Pons (tissue), 1 donor: ENCODE data around the gene PRSS56.
"Not testable (repeated sequence)": the region's sequence is repeated elsewhere in the genome, so short reads cannot be mapped to it uniquely, and the experiment has no call there.

Source experiments
- DNase-seq: peaks from one replicate; pipeline ENCODE4 v3.0.0-alpha.2; 2016; ENCODE audit warnings: low spot score

Gene PRSS56

DNA sequence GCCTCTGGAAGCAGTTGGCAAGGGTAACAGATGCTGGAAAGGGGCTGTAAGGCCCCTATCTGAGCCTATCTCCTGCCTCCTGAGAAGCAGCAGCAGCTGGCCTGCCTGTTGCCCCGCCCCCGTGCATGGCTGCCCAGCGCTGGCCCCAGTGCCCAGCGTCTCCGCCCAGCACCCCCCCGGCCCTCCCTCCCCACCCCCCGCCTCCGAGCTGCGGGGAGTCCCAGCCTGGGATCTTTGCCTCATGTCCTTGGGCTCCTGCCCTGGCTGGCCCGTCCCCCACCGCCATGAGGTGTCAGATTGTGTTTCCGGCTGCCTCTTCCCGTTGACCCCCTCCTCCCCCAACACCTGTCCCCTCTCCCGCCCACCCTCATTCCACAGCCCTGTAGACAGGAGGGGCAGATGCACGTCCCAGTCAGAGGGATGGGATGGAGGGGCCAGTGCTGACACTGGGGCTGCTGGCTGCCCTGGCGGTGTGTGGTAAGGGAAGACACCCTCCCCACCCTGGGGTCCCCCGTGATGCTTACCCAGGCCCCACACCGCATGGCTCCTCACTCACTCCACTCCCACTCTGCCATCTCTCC is 5.7 kb downstream of the PRSS56 start, which contains the start of gene CHRND:
Gene CHRND, plus strand, starts transcription at position 370 of the 581 bp plus-strand sequence. Its CDS starts 56 bp downstream, at position 426.
- no peak for DNase-seq

DNA sequence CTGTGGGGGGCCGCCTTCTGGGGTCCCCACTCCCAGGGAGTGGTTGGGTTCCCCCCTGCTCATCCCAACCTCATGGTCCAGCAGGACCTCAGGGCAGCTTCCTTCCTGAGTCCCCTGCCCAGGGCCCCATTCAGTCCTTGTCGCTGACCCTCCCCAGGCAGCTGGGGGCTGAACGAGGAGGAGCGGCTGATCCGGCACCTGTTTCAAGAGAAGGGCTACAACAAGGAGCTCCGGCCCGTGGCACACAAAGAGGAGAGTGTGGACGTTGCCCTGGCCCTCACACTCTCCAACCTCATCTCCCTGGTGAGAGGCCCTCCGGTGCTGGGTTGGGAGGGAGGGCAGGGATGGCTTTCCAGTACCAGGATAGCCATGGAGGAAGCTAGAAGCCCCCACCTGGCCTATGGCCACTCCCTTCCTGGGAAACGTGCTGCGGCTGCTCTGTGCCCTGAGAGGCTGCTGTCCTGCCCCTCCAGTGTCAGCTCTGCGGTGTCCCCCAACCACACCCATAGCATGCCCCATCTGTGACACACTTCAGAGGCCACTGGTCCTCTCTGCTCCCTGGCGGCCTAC is 6.3 kb downstream of the PRSS56 start:
- DNase-seq: no peak

DNA sequence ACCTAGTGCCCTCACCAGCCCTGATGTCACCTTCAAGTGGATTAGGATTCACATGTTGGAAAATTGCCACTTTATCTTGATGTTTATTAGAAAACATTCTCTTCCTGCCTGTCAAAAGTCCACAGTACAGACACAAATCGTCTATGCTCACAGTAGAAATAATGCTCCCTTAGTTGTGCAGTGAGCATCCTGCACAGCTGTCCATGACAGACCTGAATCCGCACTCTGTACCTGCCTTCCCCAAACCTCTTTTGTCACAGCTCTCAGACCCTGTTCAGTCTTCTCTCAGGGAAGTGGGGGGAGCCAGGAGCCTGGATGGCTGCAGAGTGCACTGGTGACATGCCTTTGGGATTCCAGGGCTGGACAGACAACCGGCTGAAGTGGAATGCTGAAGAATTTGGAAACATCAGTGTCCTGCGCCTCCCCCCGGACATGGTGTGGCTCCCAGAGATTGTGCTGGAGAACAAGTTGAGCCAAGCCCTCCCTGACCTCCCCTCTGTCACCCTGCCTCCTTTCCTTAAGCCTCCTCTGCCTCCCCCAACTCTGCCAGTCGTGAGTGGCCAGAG is 7.8 kb downstream of the PRSS56 start:
- DNase-seq: no peak

DNA sequence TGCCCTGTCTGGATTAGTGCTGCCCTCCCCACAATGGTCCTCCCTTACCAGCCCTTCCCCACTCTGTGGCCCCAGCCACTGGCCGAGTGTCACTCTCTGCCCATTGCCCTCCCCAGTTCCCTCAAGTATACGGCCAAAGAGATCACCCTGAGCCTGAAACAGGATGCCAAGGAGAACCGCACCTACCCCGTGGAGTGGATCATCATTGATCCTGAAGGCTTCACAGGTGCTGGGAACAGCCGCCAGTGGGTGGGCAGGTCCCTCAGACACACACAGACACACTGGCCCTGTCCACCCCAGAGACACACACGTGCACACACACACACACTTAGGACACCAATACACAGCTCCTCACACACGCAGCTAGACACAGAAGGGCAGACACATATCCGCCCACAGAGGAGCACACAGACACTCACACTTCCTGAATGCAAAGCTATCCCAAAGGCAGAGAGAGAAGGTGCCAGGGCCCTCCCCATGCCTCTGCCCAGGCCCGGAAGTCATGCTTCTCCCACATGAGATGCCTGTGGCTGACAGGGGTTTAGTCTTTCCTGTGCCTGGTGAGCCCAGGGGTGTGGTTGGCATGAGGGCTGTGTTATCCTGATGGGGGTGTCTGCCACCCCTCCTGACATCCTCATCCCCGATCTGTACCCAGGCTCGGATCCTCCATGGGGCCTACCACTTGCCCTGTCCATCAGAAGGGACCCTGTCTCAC is 8.7 kb downstream of the PRSS56 start:
- DNase-seq: peak; percentile 32

DNA sequence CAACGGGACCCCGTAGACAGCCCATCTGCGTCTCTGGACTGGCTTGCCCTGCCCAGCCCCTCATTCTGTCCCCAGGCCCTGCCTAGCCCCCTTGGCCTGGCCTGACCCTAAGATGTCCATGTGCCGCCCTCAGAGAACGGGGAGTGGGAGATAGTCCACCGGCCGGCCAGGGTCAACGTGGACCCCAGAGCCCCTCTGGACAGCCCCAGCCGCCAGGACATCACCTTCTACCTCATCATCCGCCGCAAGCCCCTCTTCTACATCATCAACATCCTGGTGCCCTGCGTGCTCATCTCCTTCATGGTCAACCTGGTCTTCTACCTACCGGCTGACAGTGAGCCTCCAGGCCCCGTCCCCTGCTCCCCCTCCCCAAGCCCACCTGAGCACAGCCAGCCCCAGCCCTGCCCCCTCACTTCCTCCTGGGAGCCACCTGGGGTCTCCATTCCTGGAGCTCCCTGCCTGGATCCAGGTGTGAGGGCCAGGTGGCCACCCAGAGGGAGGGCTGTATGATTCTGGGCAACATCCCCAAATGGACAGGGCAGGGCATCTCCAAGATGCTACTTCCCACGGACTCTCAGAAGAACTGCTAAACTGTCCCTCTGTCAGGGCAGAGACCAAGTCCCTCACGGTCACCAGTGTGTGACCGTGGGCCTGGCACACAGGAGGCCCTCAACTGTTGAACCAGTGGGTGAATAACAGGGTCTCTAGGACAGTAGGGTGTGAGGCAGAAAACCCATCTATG is 9.8 kb downstream of the PRSS56 start:
- no peak for DNase-seq

DNA sequence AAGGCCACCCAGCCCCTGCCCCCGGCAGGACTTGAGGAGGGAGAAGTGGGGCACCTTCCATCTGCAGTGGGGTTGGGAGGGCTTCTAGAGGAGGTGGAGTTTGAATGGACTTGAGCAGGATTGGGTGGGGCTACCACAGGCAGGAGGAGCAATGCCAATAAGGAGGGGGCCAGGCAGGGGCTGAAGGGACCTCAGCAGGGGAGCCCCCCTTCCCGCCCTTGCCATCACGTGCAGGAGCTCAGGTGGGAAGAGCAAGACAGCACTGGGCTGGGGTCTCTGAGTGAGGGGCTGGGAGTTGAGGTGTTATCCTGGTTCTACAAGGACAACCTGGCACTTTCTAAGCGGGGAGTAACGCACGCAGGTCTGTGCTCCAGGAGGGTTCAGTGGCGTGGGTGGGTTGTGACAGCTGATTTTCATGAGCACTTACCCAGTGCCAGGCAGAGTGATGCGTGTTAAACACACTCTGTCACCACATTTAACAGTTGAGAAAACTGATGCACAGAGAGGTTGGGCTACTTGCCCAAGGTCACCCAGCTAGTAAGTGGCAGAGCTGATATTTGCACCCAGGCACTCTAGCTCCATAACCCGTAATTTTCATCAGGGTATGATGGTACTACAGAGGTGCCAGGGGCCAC is 10.6 kb downstream of the PRSS56 start:
- no peak for DNase-seq

DNA sequence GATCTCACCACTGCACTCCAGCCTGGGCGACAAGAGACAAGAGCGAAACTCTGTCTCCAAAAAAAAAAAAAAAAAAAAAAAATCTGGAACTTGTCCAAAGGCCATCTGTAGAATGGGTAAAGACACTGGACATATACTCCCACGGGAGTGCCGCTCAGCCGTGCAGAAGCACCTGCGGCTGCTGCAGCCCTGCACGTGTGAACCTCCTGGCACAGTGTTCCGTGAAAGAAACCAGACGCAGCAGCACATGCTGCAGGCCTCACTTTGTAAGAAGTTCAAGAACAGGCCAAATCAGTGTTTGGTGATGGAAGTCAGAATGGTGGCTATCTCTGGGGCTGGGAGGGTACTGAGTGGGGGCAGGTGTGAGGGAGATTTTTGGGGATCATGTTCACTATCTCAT is 12.2 kb downstream of the PRSS56 start:
- no peak for DNase-seq

DNA sequence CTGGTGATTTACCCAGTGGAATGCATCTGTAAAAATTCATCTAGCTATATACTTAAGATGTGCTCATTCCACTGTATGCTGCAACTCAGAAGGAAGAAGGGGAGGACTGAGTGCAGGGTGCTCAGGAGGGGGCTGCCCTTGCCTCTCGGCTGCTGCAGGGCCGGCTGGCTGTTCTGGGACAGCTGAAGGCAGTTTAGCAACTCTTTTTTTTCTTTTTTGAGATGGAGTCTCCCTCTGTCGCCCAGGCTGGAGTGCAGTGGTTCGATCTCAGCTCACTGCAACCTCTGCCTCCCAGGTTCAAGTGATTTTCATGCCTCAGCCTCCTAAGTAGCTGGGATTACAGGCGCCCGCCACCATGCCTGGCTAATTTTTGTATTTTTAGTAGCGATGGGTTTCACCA is 12.6 kb downstream of the PRSS56 start:
- DNase-seq: not testable (repeated sequence)

DNA sequence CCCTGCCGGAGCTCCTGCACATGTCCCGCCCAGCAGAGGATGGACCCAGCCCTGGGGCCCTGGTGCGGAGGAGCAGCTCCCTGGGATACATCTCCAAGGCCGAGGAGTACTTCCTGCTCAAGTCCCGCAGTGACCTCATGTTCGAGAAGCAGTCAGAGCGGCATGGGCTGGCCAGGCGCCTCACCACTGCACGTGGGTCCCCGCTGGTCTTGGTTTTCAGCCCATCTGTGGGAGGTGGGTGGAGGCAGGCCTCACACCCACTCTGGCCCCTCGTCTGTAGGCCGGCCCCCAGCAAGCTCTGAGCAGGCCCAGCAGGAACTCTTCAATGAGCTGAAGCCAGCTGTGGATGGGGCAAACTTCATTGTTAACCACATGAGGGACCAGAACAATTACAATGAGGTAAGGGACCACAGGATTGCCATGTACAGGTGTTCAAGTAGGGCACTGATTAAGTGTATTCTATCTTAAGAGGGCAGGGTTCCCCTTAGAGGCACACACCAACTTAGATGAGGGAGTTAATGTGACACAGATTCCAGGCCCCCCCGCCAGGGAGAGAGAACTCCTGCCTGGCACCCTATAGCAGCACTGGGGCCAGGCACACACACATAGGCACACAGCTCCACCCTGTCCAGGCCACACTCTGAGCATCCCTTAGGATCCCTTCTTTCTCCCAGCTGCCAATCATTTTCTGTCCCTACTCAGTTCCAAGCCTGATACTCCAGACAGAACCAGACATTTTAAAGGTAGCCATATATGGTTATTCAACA is 13.9 kb downstream of the PRSS56 start:
- DNase-seq: no peak

DNA sequence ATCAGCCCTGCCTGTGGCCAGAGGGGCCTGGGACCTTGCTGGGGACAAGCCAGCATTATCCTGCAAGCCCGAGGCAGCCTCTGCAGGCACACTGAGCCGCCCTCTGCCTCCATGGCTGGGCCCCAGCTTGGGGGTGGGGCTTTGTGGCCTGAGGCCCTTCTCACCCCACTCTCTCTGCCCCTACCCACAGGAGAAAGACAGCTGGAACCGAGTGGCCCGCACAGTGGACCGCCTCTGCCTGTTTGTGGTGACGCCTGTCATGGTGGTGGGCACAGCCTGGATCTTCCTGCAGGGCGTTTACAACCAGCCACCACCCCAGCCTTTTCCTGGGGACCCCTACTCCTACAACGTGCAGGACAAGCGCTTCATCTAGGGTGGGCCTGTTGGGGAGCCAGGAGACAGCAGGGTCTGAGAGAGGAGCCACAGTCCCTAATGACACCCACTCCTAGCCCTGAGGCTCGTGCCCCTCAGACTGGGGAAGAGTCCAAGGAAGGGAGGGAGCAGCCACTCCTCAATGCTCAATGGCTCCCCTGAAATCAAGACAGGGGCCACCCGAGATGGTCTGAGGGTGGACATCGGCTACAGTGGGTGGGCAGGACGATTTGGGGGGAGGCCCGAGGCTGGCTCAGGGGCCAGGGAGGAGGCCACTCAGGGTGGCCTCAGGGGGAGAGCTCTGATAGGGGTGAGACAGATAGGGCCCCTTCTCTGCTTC is 14.9 kb downstream of the PRSS56 start:
- no peak for DNase-seq

DNA sequence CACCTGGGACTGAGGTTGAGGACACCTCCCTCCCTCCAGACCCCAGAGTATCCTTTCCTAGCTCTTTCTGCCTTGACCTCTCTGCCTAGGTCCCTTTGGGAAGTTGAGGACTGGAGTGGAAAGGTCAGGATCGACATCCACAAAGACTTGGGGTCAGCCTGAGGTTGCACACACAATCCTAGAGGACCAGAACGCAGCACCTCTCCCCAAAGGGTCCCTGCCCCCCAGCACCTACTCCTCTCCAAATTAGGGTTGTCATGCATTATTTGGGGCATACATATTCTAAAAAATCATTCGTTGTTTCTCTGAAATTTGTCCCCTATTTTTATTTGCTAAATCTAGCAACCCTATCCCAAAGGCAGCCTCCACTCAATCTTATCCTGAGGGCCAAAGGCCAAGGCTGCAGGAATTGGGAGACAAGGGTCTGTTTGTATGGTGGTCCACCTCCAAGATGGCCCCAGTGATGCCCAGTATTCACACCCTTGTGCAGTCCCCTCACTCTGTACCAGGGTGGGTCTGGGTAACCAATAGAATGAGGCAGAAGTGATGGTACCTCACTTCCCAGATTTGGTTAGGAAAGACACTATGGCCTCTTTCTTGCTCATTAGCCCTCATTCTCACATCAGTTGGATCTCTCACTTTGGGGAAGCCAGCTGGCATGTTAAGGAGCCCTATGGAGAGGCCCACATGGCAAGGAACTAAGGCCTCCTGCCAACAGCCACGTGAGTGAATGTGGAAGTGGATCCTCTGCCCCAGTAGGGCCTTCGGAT is 15.8 kb downstream of the PRSS56 start:
- DNase-seq: no peak

DNA sequence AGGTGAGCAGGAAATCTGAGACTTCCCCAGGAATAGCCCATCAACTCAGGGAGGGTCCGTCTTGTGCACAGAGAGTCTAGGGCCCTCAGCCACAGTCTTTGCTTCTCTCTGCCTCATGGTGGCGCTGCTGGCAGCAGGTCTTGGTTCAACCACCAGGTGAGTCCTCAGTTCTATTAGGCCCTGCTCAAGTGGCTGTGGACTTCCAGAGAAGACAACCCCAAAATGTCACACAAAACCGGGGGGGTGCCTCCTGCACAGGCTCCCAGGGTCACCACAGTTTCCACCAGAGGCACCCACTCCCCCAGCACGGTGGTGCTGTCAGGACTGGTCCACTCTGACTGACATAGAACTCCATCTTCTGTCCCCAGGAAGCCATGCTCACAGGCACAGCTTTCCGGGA is 16.9 kb downstream of the PRSS56 start:
- no peak for DNase-seq

DNA sequence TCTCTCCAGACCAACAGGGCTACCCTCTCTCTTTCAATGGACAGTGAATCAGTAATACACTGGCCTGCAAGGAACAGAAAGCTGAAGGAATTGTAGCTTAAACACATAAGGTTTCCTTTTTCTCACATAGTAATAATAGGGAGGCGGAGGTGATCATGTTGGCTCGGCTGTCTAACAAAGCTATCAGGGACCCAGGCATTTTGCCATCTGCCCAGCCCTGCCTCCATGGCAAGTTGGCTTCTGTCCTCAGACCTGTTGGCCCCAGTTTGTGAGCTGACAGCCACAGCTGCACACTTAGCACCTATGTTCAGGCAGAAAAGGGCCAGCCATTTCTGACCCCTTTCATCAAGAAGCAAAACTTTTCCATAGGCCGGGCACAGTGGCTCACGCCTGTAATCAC is 17.3 kb downstream of the PRSS56 start:
- no peak for DNase-seq

DNA sequence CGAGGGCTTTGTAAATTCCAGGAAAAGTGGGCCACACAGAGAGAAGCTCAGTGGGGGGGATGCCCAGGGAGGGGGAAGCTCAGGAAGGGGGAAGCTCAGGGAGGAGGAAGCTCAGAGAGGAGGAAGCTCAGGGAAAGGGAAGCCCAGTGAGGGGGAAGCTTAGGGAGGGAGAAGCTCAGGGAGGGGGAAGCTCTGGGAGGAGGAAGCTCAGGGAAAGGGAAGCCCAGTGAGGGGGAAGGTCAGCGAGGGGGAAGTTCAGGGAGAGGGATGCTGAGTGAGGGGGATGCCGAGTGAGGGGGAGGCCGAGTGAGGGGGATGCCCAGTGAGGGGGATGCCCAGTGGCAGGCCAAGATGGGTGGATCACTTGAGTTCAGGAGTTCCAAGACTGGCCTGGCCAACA is 18.5 kb downstream of the PRSS56 start:
- DNase-seq: no peak

DNA sequence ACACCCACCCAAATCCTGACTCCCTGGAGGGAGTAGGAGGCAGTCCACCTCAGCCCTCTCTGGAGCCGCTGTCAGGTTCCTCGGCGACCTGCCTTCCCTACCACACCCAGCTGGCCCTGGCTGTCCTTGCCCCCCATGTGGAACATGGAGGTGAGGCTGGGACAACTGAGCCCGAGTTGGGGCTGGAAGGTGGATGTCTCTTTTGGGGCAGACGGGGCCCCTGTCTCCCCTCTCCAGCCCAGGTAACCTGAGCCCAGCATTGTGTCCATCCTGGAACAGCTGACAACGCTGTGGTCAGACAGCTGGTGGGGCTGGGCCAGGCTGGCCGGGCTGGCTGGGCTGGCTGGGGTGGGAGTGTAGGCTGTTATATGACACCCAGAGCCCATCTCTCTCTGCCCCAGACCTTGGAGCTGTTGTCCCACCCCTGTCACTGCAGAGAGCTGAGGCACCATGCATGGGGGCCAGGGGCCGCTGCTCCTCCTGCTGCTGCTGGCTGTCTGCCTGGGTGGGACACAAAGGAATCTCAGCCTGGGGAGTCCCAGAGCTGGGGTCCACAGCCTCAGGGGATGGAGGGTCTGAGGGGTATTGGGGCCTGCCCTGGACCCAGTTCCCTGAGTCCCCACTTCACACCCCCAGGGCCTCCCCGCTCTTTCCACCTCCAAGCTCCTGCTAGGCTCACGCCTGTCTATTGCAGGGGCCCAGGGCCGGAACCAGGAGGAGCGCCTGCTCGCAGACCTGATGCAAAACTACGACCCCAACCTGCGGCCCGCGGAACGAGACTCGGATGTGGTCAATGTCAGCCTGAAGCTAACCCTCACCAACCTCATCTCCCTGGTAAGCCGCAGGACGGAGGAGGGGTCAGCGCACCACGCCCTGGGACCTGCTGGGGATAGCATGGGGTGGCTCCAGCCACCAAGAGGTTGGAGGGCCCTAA is 19.4 kb downstream of the PRSS56 start, which contains the start of gene CHRNG:
Gene CHRNG, plus strand, starts transcription at position 395 of the 934 bp plus-strand sequence. Its CDS starts 56 bp downstream, at position 451.
- no peak for DNase-seq

DNA sequence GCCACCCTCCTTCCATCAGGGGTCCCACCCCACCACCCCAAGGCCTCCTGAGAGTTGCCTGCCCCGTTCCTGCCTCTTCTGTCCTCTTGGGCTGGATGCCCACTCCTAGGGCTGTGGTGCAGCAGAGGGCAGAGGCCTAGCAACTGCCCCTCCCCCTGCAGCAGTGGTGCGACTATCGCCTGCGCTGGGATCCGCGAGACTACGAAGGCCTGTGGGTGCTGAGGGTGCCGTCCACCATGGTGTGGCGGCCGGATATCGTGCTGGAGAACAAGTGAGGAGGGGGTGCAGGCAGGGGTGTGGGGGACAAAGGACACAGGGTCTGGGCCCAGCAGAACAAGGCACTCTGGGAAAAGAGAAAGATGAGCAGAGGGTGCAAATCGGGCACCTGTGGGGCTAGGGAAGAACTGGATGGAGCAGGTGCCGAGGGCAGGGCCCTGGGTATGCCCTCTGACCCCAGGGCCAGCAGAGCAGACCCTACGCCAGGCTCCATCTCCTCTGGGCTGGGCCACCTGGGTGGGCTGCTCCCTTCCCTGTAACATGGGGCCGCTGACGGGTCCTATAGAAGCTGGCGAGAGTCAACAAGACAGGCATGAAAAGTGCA is 20.4 kb downstream of the PRSS56 start:
- no peak for DNase-seq

DNA sequence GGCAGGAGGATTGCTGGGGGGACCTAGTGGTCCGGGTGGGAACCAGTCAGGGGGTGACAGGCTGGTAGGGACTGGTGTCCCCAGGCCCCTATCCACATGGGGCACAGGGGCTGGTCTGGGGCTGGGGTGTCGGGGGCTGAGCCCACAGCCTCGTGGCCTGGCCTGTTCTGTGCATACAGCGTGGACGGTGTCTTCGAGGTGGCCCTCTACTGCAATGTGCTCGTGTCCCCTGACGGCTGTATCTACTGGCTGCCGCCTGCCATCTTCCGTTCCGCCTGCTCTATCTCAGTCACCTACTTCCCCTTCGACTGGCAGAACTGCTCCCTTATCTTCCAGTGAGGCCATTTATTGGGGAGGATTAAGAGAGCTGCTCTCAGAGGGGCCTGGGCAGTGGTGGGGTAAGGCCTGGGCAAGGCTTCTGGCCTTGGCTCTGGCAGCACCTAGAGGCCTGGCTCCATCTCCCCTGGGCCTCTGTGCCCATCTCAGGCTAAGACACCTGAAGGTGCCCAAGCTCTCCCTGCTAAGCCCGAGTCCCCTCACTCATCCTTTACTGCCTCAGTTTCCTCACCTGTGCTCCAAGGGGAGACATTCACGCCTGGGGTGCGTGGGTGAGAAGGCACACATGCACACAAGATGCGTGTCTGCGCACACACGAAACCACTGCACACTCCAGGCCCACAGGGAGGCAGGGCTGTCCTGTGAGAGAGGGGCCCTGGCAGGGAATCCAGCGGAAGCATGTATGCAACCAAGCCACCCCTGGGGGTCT is 21.2 kb downstream of the PRSS56 start:
- DNase-seq: no peak
